Neural cell (in vitro differentiated cells): Measurements from ENCODE around the gene FAM13B.

Source experiments
- CTCF ChIP-seq: fragments of 450-650 bp; IDR thresholded peaks from 2 replicates; pipeline ENCODE4 v1.5.1; 2014; ENCODE audit warnings: antibody characterized with exemption, mild to moderate bottlenecking, moderate library complexity; ENCODE audit not compliant: poor library complexity, severe bottlenecking
- EP300 ChIP-seq: fragments of 450-650 bp; conservative IDR thresholded peaks from 2 replicates; pipeline ENCODE4 v1.6.1; 2014; ENCODE audit warnings: antibody characterized with exemption, mild to moderate bottlenecking, moderate library complexity; ENCODE audit not compliant: poor library complexity, severe bottlenecking
- POLR2AphosphoS5 ChIP-seq: IDR thresholded peaks from 2 replicates; pipeline ENCODE4 v1.6.1; 2012
- REST ChIP-seq: IDR thresholded peaks from 2 replicates; pipeline ENCODE4 v1.6.1; 2012; ENCODE audit warnings: borderline replicate concordance
- TAF1 ChIP-seq: IDR thresholded peaks from 2 replicates; pipeline ENCODE4 v1.6.1; 2012; ENCODE audit warnings: low read depth

GRCh38 chr5:137995749-137996128 is 37.1 kb downstream of the FAM13B start:
- no peak for TF ChIP-seq CTCF
- TF ChIP-seq TAF1 = no peak
- TF ChIP-seq POLR2AphosphoS5 = no peak
- no peak for TF ChIP-seq EP300
- no peak for TF ChIP-seq REST
